ENCODE measurements around the gene CECR2.

Gene CECR2

DNA sequence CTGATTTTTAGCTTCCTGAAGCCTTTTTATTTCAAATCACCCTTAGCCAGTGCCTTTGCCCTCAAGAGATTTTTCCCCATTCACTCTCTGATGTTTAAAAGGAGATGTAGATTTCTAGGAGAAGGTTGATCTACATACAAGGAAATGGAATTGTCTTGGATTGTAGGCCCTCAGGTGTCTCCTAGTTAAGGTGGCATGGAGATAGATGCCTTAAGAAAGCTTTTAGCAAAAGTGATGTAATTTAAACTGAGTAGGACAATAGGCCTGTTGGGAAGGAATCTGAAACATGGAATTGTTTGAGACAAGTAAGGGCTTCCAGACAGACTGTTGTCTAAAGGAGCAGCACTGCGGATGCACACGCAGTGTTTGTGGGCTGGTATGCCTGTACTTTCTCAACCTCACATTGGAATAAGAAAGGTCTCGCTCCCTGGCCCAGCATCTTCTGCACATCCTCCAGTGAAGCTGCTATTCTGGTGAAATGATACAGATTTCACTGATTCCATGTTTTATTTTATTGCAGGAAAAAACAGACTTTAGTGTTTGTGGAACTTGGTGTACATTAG is 124.2 kb downstream of the CECR2 start:
- TF ChIP-seq, protein P1, sequence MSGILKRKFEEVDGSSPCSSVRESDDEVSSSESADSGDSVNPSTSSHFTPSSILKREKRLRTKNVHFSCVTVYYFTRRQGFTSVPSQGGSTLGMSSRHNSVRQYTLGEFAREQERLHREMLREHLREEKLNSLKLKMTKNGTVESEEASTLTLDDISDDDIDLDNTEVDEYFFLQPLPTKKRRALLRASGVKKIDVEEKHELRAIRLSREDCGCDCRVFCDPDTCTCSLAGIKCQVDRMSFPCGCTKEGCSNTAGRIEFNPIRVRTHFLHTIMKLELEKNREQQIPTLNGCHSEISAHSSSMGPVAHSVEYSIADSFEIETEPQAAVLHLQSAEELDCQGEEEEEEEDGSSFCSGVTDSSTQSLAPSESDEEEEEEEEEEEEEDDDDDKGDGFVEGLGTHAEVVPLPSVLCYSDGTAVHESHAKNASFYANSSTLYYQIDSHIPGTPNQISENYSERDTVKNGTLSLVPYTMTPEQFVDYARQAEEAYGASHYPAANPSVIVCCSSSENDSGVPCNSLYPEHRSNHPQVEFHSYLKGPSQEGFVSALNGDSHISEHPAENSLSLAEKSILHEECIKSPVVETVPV (CRISPR knock-in tag; IDR thresholded peaks at IDR 0.05) = no peak
- no peak for TF ChIP-seq ISL1 (CRISPR knock-in tag; IDR thresholded peaks at IDR 0.05)
- ATAC-seq = no peak

- ATAC-seq = no peak
- TF ChIP-seq TOX (CRISPR knock-in tag; IDR thresholded peaks at IDR 0.05; ENCODE audit: borderline replicate concordance) = no peak
Measured at GRCh38 chr22:17496841-17497240, 127.6 kb downstream of the CECR2 start.

- no peak for TF ChIP-seq ZFP30 (CRISPR knock-in tag; IDR thresholded peaks at IDR 0.05)
- no peak for TF ChIP-seq ARNTL (CRISPR knock-in tag; IDR thresholded peaks at IDR 0.05; ENCODE audit: borderline replicate concordance, low read depth)
- TF ChIP-seq ZFP3 (CRISPR knock-in tag; IDR thresholded peaks at IDR 0.05) = no peak
- no peak for TF ChIP-seq CREB5 (CRISPR knock-in tag; IDR thresholded peaks at IDR 0.05; ENCODE audit: low read depth)
- TF ChIP-seq CSDC2 (CRISPR knock-in tag; IDR thresholded peaks at IDR 0.05) = no peak
- no peak for TF ChIP-seq SNAI2 (CRISPR knock-in tag; IDR thresholded peaks at IDR 0.05)
- no peak for TF ChIP-seq TOX (CRISPR knock-in tag; IDR thresholded peaks at IDR 0.05; ENCODE audit: borderline replicate concordance)
- no peak for TF ChIP-seq RARB (CRISPR knock-in tag; IDR thresholded peaks at IDR 0.05)
- TF ChIP-seq GLIS3 (CRISPR knock-in tag; IDR thresholded peaks at IDR 0.05) = no peak
- TF ChIP-seq, protein P2, sequence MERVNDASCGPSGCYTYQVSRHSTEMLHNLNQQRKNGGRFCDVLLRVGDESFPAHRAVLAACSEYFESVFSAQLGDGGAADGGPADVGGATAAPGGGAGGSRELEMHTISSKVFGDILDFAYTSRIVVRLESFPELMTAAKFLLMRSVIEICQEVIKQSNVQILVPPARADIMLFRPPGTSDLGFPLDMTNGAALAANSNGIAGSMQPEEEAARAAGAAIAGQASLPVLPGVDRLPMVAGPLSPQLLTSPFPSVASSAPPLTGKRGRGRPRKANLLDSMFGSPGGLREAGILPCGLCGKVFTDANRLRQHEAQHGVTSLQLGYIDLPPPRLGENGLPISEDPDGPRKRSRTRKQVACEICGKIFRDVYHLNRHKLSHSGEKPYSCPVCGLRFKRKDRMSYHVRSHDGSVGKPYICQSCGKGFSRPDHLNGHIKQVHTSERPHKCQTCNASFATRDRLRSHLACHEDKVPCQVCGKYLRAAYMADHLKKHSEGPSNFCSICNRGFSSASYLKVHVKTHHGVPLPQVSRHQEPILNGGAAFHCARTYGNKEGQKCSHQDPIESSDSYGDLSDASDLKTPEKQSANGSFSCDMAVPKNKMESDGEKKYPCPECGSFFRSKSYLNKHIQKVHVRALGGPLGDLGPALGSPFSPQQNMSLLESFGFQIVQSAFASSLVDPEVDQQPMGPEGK (CRISPR knock-in tag; IDR thresholded peaks at IDR 0.05; ENCODE audit: borderline replicate concordance) = no peak
- no peak for TF ChIP-seq ESRRG (CRISPR knock-in tag; IDR thresholded peaks at IDR 0.05)
- TF ChIP-seq ZNF8 (CRISPR knock-in tag; IDR thresholded peaks at IDR 0.05) = no peak
- TF ChIP-seq, protein P1 (CRISPR knock-in tag; IDR thresholded peaks at IDR 0.05) = no peak
- TF ChIP-seq, protein P3, sequence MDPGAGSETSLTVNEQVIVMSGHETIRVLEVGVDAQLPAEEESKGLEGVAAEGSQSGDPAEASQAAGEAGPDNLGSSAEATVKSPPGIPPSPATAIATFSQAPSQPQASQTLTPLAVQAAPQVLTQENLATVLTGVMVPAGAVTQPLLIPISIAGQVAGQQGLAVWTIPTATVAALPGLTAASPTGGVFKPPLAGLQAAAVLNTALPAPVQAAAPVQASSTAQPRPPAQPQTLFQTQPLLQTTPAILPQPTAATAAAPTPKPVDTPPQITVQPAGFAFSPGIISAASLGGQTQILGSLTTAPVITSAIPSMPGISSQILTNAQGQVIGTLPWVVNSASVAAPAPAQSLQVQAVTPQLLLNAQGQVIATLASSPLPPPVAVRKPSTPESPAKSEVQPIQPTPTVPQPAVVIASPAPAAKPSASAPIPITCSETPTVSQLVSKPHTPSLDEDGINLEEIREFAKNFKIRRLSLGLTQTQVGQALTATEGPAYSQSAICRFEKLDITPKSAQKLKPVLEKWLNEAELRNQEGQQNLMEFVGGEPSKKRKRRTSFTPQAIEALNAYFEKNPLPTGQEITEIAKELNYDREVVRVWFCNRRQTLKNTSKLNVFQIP (CRISPR knock-in tag; IDR thresholded peaks at IDR 0.05; ENCODE audit: borderline replicate concordance, low read depth) = no peak
- TF ChIP-seq BACH2 (CRISPR knock-in tag; IDR thresholded peaks at IDR 0.05; ENCODE audit: borderline replicate concordance) = no peak
- no peak for TF ChIP-seq PPARA (CRISPR knock-in tag; IDR thresholded peaks at IDR 0.05; ENCODE audit: borderline replicate concordance)
- no peak for TF ChIP-seq TCF4 (CRISPR knock-in tag; IDR thresholded peaks at IDR 0.05; ENCODE audit: borderline replicate concordance)
- TF ChIP-seq ZC3H10 (CRISPR knock-in tag; IDR thresholded peaks at IDR 0.05) = no peak
- peak; percentile 98 for ATAC-seq
Measured at GRCh38 chr22:17501679-17502285, 132.5 kb downstream of the CECR2 start.

- ATAC-seq = no peak
- TF ChIP-seq ZFP30 (CRISPR knock-in tag; IDR thresholded peaks at IDR 0.05) = no peak
- TF ChIP-seq ZFP3 (CRISPR knock-in tag; IDR thresholded peaks at IDR 0.05) = no peak
- no peak for TF ChIP-seq ZNF565 (CRISPR knock-in tag; conservative IDR thresholded peaks at IDR 0.05; ENCODE audit: low read depth)
- TF ChIP-seq OSR1 (CRISPR knock-in tag; IDR thresholded peaks at IDR 0.05) = no peak
- TF ChIP-seq, protein P3 (CRISPR knock-in tag; IDR thresholded peaks at IDR 0.05; ENCODE audit: borderline replicate concordance, low read depth) = no peak
- no peak for TF ChIP-seq TCF4 (CRISPR knock-in tag; IDR thresholded peaks at IDR 0.05; ENCODE audit: borderline replicate concordance)
Measured at GRCh38 chr22:17508110-17508509, 138.8 kb downstream of the CECR2 start.

Measured in SK-N-SH treated with all-trans-retinoic acid at 6 μM for 48 hours (cell line).